T-helper 17 cell (primary cell): ENCODE data around the gene SQSTM1. TPM values are rescaled to one million over a fixed set of nuclear protein-coding genes. Genes with fewer than 3 reads are reported as not detected.

Experiments
- ATAC-seq: fragments of 150-1000 bp; cut with Tn5 transposase; 2 replicates; pipeline ENCODE4 v1.10.0; 2021; ENCODE audit warnings: mild to moderate bottlenecking, moderate library complexity
- DNase-seq, 3 donors: peaks; one replicate each; pipeline versions ENCODE4 v3.0.0 to v3.0.0-alpha.2; 2020 to 2021
- H3K9me3 ChIP-seq: one replicate; pipeline ENCODE4 v1.7.0; 2013; ENCODE audit warnings: low read length, mild to moderate bottlenecking; ENCODE audit not compliant: control insufficient read depth, poor library complexity, severe bottlenecking
- H3K27ac Mint-ChIP-seq: one replicate; pipeline ENCODE4 v1.8.0; 2022; ENCODE audit warnings: mild to moderate bottlenecking, moderate library complexity, mixed read lengths
- H3K27me3 Mint-ChIP-seq: one replicate; pipeline ENCODE4 v1.8.0; 2022; ENCODE audit warnings: mixed read lengths
- H3K36me3 Mint-ChIP-seq: one replicate; pipeline ENCODE4 v1.8.0; 2022; ENCODE audit warnings: low read depth, mixed read lengths
- H3K4me1 Mint-ChIP-seq: one replicate; pipeline ENCODE4 v1.8.0; 2022; ENCODE audit warnings: mild to moderate bottlenecking, mixed read lengths
- H3K4me3 Mint-ChIP-seq: one replicate; pipeline ENCODE4 v1.8.0; 2022; ENCODE audit warnings: mild to moderate bottlenecking, moderate library complexity, mixed read lengths
- total RNA-seq, 4 donors: library from RNA in 2 of 4; stranded (reverse) in 2 of 4; gene quantifications; one replicate each; pipeline ENCODE4 v1.2.3 and lab custom pipeline; 2022 to 2026

Gene SQSTM1
- total RNA-seq, 2 donors from 2014 or later, result 446 to 548 TPM

DNA sequence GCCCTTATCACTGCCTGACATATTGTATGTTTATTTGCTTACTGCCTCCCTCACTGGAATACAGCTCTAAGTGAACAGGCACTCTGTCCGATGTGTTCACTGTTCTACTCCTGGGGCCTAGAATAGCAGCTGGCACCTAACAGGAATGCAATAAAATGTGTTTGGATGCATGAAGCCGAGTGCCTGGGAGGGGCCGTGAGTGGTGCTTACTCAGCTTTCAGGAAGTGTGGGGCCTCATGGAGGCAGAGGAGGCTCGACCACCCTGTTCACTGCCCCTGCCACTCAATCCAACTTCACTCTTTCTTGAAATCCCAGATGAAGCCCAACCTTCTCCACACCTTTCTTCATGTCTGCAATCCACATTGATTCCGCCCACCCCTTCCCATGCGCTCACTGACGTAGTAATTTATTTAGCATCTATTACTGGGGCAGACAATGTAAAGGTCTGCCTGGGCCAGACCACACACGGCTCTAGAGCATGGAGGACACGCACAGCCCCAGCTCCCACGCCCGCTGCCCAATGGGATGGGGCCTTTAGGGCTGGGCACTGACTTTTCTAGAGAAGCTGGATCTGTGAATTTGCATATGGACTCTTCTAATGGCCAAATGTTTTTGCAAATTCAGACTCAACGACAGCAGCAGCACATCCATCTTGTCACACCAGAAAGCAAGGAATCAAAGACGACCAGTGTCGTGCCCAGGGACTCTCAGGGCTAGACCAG lies 65.6 kb downstream of the SQSTM1 start:
- peaks cover 14% of the 10 kb centered on the region for H3K36me3 Mint-ChIP-seq
- H3K9me3 ChIP-seq, result no peaks in the 10 kb centered on the region
- no peak for ATAC-seq
- H3K27me3 Mint-ChIP-seq, result no peaks in the 10 kb centered on the region
- no peak overlapping the region for H3K4me3 Mint-ChIP-seq
- H3K4me1 Mint-ChIP-seq, result peaks cover 3% of the 10 kb centered on the region
- H3K27ac Mint-ChIP-seq, result no peak overlapping the region
- DNase-seq, result no peak

DNA sequence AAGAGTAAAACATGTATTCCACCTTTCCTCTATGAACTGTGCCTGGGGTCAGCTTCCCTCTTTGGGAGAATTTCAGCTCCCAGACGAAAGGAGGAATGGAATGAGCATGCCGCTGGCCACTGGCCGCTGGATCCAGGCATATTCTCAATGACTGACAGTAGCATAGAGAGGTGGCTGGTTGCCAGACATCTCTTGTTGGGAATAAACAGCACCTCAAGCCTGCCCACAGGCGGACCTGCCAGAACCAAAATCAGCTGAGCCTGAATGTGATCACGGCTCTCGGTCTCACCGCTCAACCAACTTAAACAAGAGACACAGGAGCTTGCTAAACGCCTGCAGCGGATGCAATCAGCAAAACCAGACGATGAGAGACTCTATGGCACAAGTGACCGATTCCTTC lies 66.4 kb downstream of the SQSTM1 start:
- Mint-ChIP-seq H3K4me1 (peaks cover 5% of the 10 kb centered on the region), H3K27ac (no peak overlapping the region), H3K36me3 (peaks cover 15% of the 10 kb centered on the region), H3K27me3 (no peaks in the 10 kb centered on the region), H3K4me3 (no peak overlapping the region)
- no peaks in the 10 kb centered on the region for H3K9me3 ChIP-seq
- DNase-seq (no peak), ATAC-seq (no peak)

Other genes with a start within 250 kb of the SQSTM1 start
- gene HNRNPH1, start 197.2 kb upstream of the SQSTM1 start, total RNA-seq, result 1,000 to 10,000 TPM; 1,923 to 1,994 TPM
- gene CBY3, start 139.9 kb upstream of the SQSTM1 start, total RNA-seq, result not detected
- gene CANX, start 121.9 kb upstream of the SQSTM1 start, total RNA-seq, result 100 to 1,000 TPM; 235 to 238 TPM
- 10 to 100 TPM; 28.4 to 33.2 TPM for gene MAML1, start 88.1 kb upstream of the SQSTM1 start, total RNA-seq
- gene LTC4S, start 26.9 kb upstream of the SQSTM1 start, total RNA-seq, result 1 to 10 TPM; 6.4 to 6.8 TPM
- gene MGAT4B, start 14.0 kb upstream of the SQSTM1 start, total RNA-seq, result 100 to 1,000 TPM; 137 to 168 TPM
- 10 to 100 TPM; 32.5 to 36.8 TPM for gene MRNIP, start 37.9 kb downstream of the SQSTM1 start, total RNA-seq
- 10 to 100 TPM; 61.6 to 74.1 TPM for gene TBC1D9B, start 87.0 kb downstream of the SQSTM1 start, total RNA-seq